Body of pancreas (tissue), 4 donors: Measurements from ENCODE around the gene ECHS1. TPM values are rescaled to one million over a fixed set of nuclear protein-coding genes. Genes with fewer than 3 reads are reported as not detected.

Experiments used
- ATAC-seq: fragments of 150-250 bp; one replicate; pipeline ENCODE4 v1.9.1; 2016
- DNase-seq, 4 donors: peaks; one replicate each; pipeline ENCODE4 v3.0.0-alpha.2; 2019
- H3K27ac ChIP-seq, 4 donors: fragments of 200-600 bp; sonication (generic); 1 replicate in 3 of 4; 2 replicates in 1 of 4; pipeline versions ENCODE4 v1.5.1 to v1.6.1; 2016 to 2019; ENCODE audit warnings: mild to moderate bottlenecking in 1 of 4, mixed read lengths in 1 of 4, moderate library complexity in 1 of 4
- H3K27me3 ChIP-seq, 2 donors: fragments of 200-600 bp; sonication (generic); one replicate each; pipeline ENCODE4 v1.6.0; 2016; ENCODE audit warnings: mild to moderate bottlenecking in 1 of 2
- H3K36me3 ChIP-seq, 2 donors: fragments of 200-600 bp; sonication (generic); replicated peaks in 1 of 2; 2 replicates each; pipeline ENCODE4 v1.5.1; 2016; ENCODE audit warnings: low read depth in 2 of 2; ENCODE audit not compliant: insufficient read depth in 1 of 2
- H3K4me1 ChIP-seq: fragments of 200-600 bp; sonication (generic); one replicate; pipeline ENCODE4 v1.6.0; 2016
- H3K4me3 ChIP-seq, 2 donors: fragments of 200-600 bp; sonication (generic); 1 replicate in 1 of 2; 2 replicates in 1 of 2; pipeline ENCODE4 v1.5.1; 2016 to 2019
- H3K9me3 ChIP-seq, 3 donors: fragments of 200-600 bp; sonication (generic); 1 replicate in 2 of 3; 2 replicates in 1 of 3; pipeline ENCODE4 v1.5.1; 2016
- CTCF ChIP-seq, 7 experiments: fragments of 450-650 bp in 4 of 7; fragments of 200-600 bp in 3 of 7; sonication (generic) in 3 of 7; IDR thresholded peaks; one replicate each; pipeline ENCODE4 v1.5.1; 2016 to 2019; ENCODE audit warnings: antibody characterized with exemption in 7 of 7
- POLR2A ChIP-seq, 3 donors: fragments of 450-650 bp; IDR thresholded peaks; one replicate each; pipeline ENCODE4 v1.6.1; 2016; ENCODE audit warnings: antibody characterized with exemption in 3 of 3, mild to moderate bottlenecking in 2 of 3
- WGBS, 2 donors: methylation state at CpG; one replicate each; pipeline ENCODE4 v1.1.5; 2017; 5-methylcytosine and 5-hydroxymethylcytosine counted together
- intact Hi-C: fragments of 100-400 bp; cut with DNase I; formaldehyde crosslinking; loops from one replicate; pipeline ENCODE4 v1.15.1; 2023
- total RNA-seq, 2 donors: library from RNA; depleted of rRNA; stranded (reverse); fragments of >200 nt; gene quantifications; one replicate each; pipeline ENCODE4 v1.1.0, GENCODE V29; 2016

ECHS1 gene
- total RNA-seq, 2 donors from 2014 or later = 44.4 to 71.9 TPM

GRCh38 chr10:133362846-133363245 lies 10.3 kb downstream of the ECHS1 start:
- Histone ChIP-seq H3K36me3 (peaks cover 18 to 23% of the 10 kb centered on the region in 2 donors), H3K4me1 (peaks cover 31% of the 10 kb centered on the region), H3K27ac (no peak overlapping the region), H3K27me3 (no peaks in the 10 kb centered on the region), H3K9me3 (no peaks in the 10 kb centered on the region), H3K4me3 (no peak overlapping the region)
- ATAC-seq = no peak
- TF ChIP-seq POLR2A (IDR thresholded peaks at IDR 0.05) = no peak
- no peak for TF ChIP-seq CTCF (IDR thresholded peaks at IDR 0.05)
- DNase-seq = no peak
- WGBS, 2 donors = 89 to 100% methylated on average over 5 to 13 of the region's 13 CpGs
- intact Hi-C loops = no loop called here

GRCh38 chr10:133361773-133362441 lies 11.2 kb downstream of the ECHS1 start:
- H3K36me3 ChIP-seq = peaks cover 18 to 22% of the 10 kb centered on the region in 2 donors
- TF ChIP-seq POLR2A (IDR thresholded peaks at IDR 0.05) (no peak), CTCF (IDR thresholded peaks at IDR 0.05) (no peak)
- ATAC-seq = no peak
- H3K4me3 ChIP-seq = no peak overlapping the region
- H3K9me3 ChIP-seq = no peaks in the 10 kb centered on the region
- H3K4me1 ChIP-seq = peaks cover 40% of the 10 kb centered on the region
- intact Hi-C loops = no loop called here
- H3K27ac ChIP-seq = no peak overlapping the region
- no peaks in the 10 kb centered on the region for H3K27me3 ChIP-seq
- DNase-seq = no peak
- 81 to 85% methylated on average over 18 of the region's 18 CpGs for WGBS, 2 donors

GRCh38 chr10:133361227-133361626 lies 11.9 kb downstream of the ECHS1 start:
- peaks cover 47% of the 10 kb centered on the region for H3K4me1 ChIP-seq
- H3K36me3 ChIP-seq = peaks cover 15 to 17% of the 10 kb centered on the region in 2 donors
- WGBS, 2 donors = 90 to 92% methylated on average over 5 of the region's 5 CpGs
- H3K9me3 ChIP-seq = no peaks in the 10 kb centered on the region
- H3K27ac ChIP-seq = no peak overlapping the region
- H3K4me3 ChIP-seq = no peak overlapping the region
- ATAC-seq (no peak), DNase-seq (no peak)
- intact Hi-C loops = no loop called here
- H3K27me3 ChIP-seq = no peaks in the 10 kb centered on the region
- TF ChIP-seq POLR2A (IDR thresholded peaks at IDR 0.05) = no peak
- no peak for TF ChIP-seq CTCF (IDR thresholded peaks at IDR 0.05)

- TF ChIP-seq POLR2A (IDR thresholded peaks at IDR 0.05) (no peak), CTCF (IDR thresholded peaks at IDR 0.05) (no peak)
- peaks cover 47% of the 10 kb centered on the region for H3K4me1 ChIP-seq
- peak; percentile 62 for ATAC-seq
- no peaks in the 10 kb centered on the region for H3K9me3 ChIP-seq
- intact Hi-C loops = no loop called here
- peak overlapping the region; percentile 9 to 73 (median 65) for H3K27ac ChIP-seq
- no peaks in the 10 kb centered on the region for H3K27me3 ChIP-seq
- peaks cover 4 to 8% of the 10 kb centered on the region in 2 donors for H3K36me3 ChIP-seq
- H3K4me3 ChIP-seq = no peak overlapping the region
- WGBS, 2 donors = 33 to 53% methylated on average over 16 to 17 of the region's 17 CpGs
- DNase-seq = peak; percentile 49 to 68 (median 57)
These were observed 13.1 kb downstream of the ECHS1 start for GRCh38 chr10:133359972-133360610.
